Activated CD4-positive, alpha-beta T cell treated with anti-CD3 and anti-CD28 coated beads for 24 hours (primary cell): ENCODE measurements around the gene ZBTB7B.

ENCODE experiments used
- DNase-seq, 2 donors: peaks; one replicate each; pipeline ENCODE4 v3.0.0-alpha.2; 2020; ENCODE audit warnings: low read depth in 2 of 2

ZBTB7B gene

DNA sequence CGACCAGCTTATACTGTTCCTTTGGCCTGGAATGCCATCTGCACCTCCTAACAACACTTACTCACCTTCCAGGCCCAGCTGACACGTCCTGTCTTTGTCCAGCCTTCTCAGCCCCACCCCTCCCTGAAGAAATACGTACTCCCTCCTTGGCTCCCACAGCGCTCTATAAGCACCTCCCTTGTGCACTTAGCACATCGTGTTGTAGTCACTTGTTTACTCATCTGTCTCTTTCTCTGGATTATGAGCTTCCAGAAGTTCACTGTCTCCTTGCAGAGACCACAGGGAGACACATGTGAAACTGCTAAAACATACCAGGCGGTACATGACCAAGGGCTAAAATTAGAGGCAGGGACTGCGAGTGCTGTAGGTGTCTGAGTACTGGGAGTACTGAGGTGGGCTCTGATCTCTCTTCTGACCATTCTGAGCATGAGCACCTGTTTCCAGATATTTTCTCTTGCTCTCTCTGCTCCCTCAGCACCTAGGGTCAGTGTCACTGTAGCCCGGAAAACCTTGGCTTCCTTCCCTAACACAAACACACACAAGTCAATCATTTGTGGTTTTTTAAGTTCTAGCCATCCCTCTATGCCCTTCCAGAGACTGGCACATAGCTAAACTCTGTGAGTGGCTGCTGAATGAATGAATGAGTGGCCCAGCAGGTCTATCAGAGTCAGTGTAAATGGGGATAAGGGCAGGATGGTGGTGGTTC is 36.2 kb downstream of the ZBTB7B start:
- DNase-seq: no peak

DNA sequence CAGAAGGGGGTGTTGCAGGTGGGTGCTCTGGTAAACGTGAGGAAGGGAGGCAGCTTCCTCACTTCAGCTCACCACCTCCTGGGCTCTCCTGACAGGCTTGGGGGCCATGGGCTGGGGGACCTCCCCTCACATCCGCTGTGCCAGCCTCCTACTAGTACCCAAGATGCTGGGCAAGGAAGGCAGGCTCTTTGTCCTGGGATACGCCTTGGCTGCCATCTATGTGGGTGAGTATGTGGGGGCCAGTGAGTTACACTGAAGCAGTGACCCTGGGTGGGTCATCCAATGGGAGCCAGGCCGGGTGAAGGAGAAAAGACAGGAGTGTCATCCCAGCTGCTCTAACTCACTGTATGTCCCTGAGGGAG is 36.7 kb downstream of the ZBTB7B start:
- DNase-seq: no peak

DNA sequence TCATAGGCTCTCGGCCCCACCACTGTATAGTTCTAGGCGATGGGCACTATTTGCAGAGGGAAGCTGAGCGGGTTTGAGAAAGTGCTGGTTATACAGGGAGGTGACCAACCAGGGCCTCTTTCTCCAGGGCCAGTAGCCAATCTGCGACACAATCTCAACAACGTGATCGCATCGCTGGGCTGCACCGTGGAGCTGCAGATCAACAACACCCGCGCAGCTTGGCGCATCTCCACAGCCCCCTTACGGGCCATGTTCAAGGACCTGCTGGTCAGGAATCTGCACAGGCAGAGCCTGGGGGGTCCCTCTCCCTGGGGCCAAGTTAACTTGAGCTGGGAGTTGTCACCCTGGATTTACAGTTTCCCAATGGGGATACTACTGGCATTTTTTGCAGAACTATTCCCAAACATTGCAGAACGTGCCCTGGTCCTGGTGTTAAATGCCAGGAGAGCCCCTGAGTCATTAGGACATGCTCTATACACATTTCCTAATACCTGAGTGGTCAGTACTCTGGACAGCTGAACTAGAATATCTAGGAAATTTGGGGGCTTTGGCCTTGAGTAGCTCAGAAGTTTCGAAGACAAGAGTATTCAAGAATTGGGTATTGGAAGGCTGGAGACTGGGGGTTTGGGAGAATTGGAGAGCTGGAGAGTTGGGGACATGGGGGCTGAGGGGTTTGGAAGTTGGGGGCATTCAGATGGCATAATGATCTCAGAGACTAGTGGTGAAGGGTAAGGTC is 37.9 kb downstream of the ZBTB7B start:
- DNase-seq: no peak

DNA sequence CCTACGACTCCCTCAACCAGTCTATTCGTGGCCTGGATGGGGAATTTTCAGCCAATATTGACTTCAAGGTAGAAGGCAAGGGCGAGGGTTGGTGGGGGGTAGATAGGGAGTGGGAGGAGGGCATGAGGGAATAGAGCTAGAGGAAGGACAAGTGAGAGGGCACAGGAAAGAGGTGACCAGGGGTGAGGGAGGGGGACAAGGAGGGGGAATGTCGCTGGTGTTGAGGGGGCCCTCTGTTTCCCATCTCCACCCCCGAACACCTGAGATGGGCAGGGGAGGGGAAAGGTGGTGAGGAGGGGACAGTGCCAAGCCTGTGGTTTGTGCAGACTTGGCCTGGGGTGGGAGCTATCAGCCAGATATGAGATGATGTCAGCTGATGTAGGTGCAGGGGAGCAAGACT is 40.2 kb downstream of the ZBTB7B start:
- DNase-seq: no peak

DNA sequence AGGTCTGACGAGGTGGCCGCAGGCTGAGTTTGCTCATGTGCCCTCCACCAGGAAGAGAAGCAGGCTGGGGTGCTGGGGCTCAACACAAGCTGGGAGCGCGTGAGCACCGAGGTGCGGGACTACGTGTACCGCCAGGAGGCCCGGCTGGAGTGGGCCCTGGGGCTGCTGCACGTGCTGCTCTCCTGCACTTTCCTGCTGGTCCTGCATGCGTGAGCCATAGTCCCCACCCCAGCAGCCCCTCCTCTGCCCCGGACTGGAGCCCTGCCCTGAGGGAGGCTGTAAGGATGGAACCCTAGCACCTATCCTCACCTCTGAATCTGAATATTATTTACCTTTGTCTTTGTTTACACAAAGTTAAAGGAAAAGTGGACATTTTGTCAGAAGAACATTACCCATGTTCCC is 40.7 kb downstream of the ZBTB7B start:
- no peak for DNase-seq

DNA sequence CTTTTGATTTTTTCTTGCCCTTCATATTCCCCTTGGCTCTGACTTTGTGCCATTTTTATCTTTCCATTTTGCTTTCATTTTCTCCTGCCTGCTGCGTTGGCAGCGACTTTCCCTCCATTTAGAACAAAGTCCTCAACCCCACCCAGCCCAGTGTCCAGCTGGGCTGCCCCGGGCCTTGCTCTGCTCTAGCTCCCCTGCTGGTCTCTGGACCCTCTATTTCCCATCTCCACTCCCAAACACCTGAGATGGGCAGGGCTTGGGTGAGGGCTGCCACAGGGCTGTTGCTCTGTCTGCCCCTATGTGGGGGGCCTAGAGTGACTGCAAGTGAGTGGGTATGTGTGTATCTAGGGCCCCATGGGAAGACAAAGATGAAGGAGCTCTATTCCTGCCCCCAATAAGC is 41.2 kb downstream of the ZBTB7B start:
- no peak for DNase-seq

DNA sequence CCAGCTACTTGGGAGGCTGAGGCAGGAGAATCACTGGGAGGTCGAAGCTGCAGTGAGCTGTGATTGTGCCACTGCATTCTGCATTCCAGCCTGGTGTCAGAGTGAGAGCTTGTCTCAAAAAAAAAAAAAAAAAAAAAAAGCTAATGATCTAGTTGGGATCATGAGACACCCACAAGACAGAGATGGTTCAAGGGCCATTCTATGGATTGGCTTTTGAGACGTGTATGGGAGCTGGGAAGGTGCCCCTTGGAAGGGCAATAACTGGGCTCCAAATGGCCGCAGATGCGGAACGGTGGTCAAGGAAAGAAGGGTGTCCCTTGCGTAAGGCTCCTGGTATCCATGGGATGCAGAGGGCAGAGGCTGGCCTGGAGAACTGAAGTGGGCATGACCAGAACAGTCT is 41.8 kb downstream of the ZBTB7B start:
- no peak for DNase-seq

DNA sequence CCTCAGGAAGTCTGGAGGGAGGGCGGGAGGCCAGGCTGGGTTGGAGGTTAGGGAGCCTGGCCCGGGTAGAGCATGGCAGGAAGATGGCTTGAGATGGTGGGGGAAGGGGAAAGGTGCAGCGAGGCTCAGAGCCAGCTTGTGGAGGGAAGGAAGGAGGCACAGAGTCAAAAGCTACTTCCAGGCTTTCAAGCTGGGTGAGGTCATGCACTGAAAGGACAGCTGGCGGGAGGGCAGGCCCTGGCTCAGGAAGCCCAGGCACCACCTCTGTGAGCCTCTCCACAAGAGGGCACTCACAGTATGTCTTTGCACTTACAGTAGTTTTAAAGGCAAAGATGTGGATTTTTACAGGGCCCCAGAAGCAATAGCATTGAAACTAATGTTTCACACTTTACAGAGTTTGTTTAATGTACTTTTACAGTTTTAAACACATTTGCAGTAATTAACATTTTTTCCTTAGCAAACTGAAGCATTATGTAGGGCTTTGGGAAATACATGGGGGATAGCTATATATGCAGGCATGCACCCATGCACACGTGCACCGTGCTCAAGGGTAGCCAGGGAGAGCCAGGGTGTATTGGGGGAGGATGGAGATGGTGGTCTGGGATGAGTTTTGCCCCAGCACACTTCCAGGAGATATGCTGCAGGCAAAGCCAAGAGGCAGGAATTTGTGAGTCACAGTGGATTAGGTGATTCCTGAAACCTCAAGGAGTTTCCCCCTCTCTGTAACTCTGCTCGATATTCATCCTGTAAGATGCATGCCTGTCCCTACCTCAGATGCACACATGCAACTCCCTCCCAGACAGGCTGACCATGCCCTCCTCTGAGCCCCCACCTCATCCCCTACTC is 42.4 kb downstream of the ZBTB7B start:
- peak in 1 of 2 donors; percentile 34 for DNase-seq

DNA sequence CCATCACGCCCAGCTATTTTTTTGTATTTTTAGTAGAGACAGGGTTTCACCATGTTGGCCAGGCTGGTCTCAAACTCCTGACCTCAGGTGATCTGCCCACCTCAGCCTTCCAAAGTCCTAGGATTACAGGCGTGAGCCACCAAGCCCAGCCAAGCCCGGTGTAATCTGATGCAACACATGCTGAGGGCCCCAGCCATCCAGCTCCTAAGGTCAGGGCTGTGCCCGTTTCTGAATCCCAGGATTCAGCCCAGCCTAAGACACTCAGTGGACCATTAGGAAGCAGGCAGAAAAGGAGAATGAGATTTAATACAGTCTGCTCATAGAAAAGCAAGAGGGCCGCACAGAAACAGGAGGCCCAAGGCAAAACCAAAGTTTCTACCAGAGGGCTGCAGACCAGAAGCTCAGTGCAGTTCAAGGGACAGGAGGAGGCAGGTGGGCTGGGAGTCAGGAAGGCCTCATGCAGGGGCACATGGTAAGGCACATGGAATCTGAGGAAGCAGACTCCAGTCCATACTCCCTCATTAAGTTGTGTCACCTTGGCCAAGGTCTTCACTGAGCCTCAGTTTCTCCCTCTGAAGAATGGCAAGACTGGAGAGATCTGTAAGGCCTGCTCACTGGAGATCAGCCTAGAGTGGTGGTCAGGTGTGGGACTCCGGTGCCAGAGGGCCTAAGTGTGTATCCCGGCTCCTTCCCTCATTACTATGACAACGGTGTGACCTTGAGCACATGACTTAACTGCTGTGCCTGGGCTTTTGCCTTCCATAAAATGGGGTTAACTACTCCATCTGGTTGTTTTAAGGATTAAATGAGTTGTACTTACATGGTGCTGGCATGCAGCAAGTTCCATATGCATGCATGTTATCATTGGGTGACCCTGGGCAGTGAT is 46.1 kb downstream of the ZBTB7B start:
- DNase-seq: no peak

DNA sequence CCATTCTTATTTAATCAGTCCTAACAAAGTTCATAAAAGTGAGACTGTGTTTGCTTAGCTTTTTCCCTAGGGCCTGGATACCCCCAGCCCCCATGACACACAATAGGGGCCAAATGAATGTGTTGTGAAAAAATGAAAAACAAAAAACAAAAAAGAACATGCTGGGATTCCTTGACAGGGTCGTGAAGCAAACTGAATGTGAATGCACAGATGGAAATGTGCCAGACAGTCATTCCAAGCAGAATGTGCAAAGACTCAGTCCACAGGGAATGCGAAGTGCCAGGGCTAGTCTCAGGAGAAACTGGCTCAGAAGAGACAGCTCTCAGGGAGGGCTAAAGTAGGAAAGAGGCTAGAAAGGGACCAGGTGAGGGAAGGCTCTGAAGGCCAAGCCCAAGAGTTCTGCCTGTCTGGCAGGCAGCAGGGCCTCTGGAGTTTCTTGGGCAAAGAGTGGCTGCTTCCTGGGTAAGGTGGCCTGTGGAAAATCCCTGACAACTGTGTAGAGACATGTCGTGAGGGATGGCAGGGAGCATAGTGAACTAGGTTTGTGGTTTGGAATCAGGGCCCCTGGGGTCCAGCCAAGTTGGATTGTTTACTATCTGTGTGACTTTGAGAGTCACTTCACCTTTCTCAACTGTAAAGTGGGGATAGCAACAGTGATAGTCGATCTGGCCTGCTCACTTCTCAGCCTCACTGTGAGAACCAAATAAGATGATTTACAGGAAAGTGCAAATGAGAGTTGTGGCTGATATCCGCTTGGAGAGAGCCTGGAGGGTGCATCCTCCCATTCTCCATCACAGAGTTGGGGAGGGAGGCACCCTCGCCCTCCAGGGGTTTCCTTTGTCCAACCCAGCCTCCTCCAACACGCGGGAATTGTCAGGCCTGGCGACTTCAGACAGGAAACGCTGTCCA is 47.3 kb downstream of the ZBTB7B start:
- DNase-seq: no peak

DNA sequence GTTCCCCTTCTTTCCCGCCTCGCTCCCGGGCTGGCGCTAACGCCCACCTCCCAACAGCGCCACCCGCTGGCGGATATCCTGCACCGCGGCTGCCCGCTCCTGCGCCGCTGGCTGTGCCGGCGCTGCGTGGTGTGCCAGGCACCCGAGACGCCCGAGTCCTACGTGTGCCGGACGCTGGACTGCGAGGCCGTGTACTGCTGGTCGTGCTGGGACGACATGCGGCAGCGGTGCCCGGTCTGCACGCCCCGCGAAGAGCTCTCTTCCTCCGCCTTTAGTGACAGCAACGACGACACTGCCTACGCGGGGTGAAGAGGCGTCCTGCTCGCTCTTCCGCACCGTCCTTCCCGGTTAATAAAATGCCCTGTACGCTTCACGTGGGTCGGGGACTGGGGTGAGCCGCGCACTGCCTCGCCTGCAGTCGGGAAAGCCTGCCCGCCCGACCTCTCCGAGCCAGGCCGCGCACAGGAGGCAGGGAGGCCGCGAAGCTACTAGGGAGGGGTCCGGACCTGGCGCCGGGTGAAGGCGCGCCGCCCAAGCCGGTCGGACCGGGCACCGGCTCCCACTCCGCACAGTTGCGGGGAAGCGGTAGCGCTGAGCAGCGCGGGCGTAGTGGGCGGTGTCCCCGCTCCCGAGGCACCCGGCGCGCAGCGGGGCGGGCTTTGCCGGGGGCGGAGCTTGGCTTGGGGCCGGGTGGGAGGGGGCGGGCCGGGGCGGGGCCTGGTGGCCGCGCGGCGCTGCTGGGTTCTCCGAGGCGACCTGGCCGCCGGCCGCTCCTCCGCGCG is 48.1 kb downstream of the ZBTB7B start, which contains the start of gene ADAM15:
ADAM15 (plus strand) TSS at position 757 of the 782 bp plus-strand sequence. CDS start 71 bp downstream, outside the sequence.
- DNase-seq: peak; percentile 65 to 76

DNA sequence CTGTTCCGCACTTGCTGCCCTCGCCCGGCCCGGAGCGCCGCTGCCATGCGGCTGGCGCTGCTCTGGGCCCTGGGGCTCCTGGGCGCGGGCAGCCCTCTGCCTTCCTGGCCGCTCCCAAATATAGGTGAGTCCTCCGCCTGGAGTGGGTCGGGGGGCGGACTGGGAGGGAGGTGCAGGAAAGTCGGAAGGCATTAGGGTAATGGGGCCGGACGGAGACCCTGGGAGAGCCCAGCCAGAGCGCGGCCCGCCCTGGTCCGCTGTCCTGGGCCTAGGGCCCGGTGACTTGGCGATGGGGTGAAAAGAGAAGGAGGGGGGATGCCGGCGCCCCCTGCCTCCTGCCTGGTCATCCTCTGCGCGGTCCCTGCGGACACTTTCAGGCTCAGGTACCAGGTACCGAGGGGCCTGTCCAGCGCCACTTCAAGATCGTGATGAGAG is 48.8 kb downstream of the ZBTB7B start:
- DNase-seq: no peak

DNA sequence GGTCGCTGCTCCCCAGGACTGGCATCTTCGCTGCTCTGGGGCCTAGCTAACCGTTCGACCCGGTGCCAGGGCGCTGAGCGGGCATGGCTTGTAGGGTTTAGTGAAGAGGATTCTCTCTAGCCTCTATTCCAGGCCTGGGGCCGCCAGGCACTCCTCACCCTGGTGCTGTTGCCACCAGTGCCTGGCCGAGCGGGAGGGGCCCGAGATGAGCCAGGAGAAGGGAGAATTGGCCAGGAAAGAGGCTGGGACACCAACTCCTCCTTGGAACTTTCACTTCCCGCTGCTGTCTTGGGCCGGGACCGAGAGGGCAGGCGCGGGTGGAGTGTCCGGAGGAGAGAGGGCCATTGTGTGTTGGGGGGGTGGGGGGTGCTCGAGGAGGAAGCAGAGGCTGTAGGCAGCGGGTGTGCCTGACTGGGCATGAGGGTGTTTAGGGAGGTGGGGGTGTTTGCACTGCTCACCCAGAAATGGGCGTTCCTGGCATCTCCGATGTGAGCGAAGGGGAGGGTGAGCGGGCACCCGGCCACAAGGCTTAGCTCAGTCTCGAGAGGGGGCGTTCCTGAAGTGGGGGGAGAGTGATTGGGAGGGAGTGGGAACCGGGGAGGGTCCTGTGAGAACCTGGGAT is 49.3 kb downstream of the ZBTB7B start:
- peak in 1 of 2 donors; percentile 29 for DNase-seq

DNA sequence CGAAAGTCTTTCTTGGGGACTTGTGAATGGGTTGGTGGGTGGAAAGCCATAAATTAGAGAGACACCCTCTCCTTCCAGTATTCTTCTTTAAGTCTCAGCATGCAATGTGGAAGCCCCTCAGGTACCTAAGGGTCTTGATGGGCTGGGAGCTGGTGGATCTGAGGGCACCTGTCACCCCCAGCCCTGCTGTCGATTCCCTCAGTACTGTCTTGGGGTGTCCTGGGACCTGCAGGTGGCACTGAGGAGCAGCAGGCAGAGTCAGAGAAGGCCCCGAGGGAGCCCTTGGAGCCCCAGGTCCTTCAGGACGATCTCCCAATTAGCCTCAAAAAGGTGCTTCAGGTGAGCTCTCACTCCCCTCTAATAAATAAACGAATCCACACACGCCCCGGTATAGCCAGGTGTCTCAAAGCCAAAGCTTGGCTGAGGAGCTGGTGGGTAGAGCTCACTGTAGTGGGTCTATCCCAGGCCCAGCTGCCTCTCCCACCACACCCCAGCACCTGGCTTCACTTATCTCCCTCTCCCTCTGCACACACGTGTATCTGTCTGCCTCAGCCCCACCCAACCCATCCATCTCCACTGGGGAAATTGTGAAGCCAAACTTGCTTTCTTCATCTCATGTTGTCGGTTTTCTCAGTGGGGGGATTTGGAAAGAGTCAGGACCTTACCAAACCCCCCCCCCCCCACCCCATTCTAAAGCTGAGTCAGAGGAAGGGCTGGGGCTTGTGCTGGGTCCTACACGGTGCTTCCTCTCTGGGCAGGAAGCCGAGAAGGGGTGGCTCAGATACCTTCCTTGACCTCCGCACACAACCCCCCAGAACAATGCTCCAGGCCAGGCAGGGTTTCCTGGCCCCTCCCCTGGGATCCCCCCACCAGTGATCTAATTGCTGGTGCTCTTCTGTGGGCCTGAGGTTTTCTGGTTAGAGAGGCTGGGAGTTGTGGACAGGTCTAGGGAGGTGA is 50.1 kb downstream of the ZBTB7B start:
- DNase-seq: no peak

DNA sequence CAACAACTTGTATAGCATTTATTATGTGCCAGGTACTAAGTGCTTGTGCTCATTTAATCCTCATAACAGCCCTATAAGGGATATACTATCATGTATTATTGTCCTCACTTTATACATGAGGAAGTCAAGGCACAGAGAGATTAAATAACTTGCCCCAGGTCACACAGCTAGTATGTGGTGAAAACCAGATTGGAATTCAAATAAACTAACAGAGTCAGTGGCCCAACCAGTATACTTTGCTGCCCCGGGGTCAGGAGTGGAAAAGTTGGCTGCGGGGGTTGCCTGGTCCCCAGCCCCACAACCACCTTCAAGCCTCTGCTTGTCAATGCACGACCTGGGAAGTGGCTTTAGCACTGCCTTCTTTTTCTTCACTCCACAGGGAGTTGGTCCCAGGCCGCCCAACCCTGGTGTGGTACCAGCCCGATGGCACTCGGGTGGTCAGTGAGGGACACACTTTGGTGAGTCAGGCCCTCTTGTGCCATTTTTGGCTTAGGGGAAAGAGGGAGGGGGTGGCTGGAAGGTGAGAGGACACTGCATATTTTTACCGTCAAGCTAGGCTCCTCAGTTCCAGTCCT is 51.0 kb downstream of the ZBTB7B start:
- DNase-seq: no peak

DNA sequence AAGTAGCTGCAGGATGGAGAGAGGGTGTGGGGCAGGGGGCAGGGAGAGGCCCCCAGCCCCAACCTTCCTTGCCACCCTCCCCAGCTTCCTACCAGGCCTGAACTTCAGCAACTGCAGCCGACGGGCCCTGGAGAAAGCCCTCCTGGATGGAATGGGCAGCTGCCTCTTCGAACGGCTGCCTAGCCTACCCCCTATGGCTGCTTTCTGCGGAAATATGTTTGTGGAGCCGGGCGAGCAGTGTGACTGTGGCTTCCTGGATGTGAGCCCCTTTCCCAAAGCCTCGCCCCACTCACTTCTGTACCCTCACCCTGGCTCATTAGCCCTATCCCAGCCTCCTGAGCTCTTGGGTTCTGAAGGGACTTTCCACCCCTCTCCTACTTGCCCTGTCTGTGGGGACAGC is 54.5 kb downstream of the ZBTB7B start:
- DNase-seq: no peak

DNA sequence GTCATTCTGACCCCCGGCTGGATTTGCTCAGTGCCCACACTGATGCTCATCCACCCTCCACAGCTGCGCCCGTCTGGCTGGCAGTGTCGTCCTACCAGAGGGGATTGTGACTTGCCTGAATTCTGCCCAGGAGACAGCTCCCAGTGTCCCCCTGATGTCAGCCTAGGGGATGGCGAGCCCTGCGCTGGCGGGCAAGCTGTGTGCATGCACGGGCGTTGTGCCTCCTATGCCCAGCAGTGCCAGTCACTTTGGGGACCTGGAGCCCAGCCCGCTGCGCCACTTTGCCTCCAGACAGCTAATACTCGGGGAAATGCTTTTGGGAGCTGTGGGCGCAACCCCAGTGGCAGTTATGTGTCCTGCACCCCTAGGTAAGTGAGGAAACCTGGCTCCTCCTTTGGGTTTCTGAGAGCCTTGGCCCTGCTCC is 55.2 kb downstream of the ZBTB7B start:
- no peak for DNase-seq

DNA sequence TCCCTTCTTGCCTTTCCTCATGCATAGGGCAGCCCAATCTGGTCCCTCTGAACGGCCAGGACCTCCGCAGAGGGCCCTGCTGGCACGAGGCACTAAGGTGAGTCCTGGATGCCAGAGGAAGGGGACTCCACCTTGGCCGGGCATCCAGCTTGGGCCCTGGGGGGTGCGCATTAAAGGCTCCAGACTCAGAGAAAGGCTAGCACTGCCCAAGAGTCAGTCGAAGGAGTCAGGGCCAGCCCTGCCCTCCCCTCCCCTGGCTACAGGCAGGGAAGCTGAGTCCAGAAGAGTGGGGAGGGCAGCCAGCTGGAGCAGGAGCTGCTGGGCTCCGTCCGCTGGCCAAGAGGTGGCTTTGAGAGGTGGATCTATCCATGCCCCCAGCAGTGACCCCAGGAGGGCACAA is 58.1 kb downstream of the ZBTB7B start:
- no peak for DNase-seq
